Activated naive CD4-positive, alpha-beta T cell treated with anti-CD3 and anti-CD28 coated beads for 36 hours (primary cell): ENCODE data around the gene BCO2. TPM values are rescaled to one million over a fixed set of nuclear protein-coding genes. Genes with fewer than 3 reads are reported as not detected.
"Not testable (repeated sequence)": the region's sequence is repeated elsewhere in the genome, so short reads cannot be mapped to it uniquely, and the experiment has no call there.

Experiments used
- CTCF ChIA-PET: fragments of 350-600 bp; sonication (Branson Sonifier 250); formaldehyde crosslinking; loops from one replicate; lab custom pipeline; 2021; ENCODE audit warnings: antibody characterized with exemption; lab: Charles Lee
- DNase-seq: peaks from one replicate; pipeline ENCODE4 v3.0.0-alpha.2; 2020
- H3K27ac Mint-ChIP-seq: one replicate; pipeline ENCODE4 v1.8.0; 2021; ENCODE audit warnings: mild to moderate bottlenecking, mixed read lengths
- H3K27me3 Mint-ChIP-seq: one replicate; pipeline ENCODE4 v1.8.0; 2021; ENCODE audit warnings: low read depth, mixed read lengths
- H3K36me3 Mint-ChIP-seq: one replicate; pipeline ENCODE4 v1.8.0; 2021; ENCODE audit warnings: low read depth, mixed read lengths
- H3K4me1 Mint-ChIP-seq: one replicate; pipeline ENCODE4 v1.8.0; 2021; ENCODE audit warnings: low read depth, mixed read lengths
- H3K4me3 Mint-ChIP-seq: one replicate; pipeline ENCODE4 v1.8.0; 2021; ENCODE audit warnings: mild to moderate bottlenecking, moderate library complexity, mixed read lengths
- H3K9me3 Mint-ChIP-seq: one replicate; pipeline ENCODE4 v1.8.0; 2021; ENCODE audit warnings: mixed read lengths
- intact Hi-C: fragments of 100-400 bp; cut with micrococcal nuclease; formaldehyde crosslinking; loops from one replicate; pipeline ENCODE4 v1.15.1; 2023
- total RNA-seq, 2 experiments: library from RNA; stranded (reverse); gene quantifications; one replicate each; pipeline ENCODE4 v1.2.3, GENCODE V29; 2021

Gene BCO2
- total RNA-seq, 2 experiments from 2014 or later = 0.30 to 0.45 TPM

GRCh38 chr11:112199101-112199500, 23.8 kb downstream of the BCO2 start:
- intact Hi-C loops, H3K9me3 Mint-ChIP-seq: not testable (repeated sequence)

GRCh38 chr11:112200252-112200651, 24.9 kb downstream of the BCO2 start:
- no peak overlapping the region for H3K4me3 Mint-ChIP-seq
- peaks cover 1% of the 10 kb centered on the region for H3K36me3 Mint-ChIP-seq
- no peaks in the 10 kb centered on the region for H3K4me1 Mint-ChIP-seq
- intact Hi-C loops = no loop called here
- CTCF ChIA-PET = interaction anchor here (0.7 to 0.8 kb wide), 2 partner anchors 16 to 80 kb away, joined by 3 to 6 read pairs; no protein-coding TSS in a partner anchor
- DNase-seq = no peak
- H3K27ac Mint-ChIP-seq = no peak overlapping the region
- H3K27me3 Mint-ChIP-seq = no peaks in the 10 kb centered on the region
- H3K9me3 Mint-ChIP-seq = no peaks in the 10 kb centered on the region

More at GRCh38 chr11:112199101-112199500, 23.8 kb downstream of the BCO2 start:
- H3K36me3 Mint-ChIP-seq, H3K27ac Mint-ChIP-seq, H3K27me3 Mint-ChIP-seq, DNase-seq, H3K4me3 Mint-ChIP-seq, H3K4me1 Mint-ChIP-seq: not testable (repeated sequence)
- CTCF ChIA-PET = interaction anchor here (0.6 to 0.7 kb wide), 2 partner anchors 11 to 957 kb away, joined by 3 to 4 read pairs; no protein-coding TSS in a partner anchor

- H3K4me3 Mint-ChIP-seq = no peak overlapping the region
- H3K27ac Mint-ChIP-seq = no peak overlapping the region
These were observed 30.8 kb downstream of the BCO2 start for GRCh38 chr11:112206071-112206470.

GRCh38 chr11:112210890-112211289, 35.6 kb downstream of the BCO2 start:
- intact Hi-C loops = no loop called here
- no peak for DNase-seq
- Mint-ChIP-seq H3K4me3 (no peak overlapping the region), H3K4me1 (peaks cover 5% of the 10 kb centered on the region), H3K27me3 (peaks cover 2% of the 10 kb centered on the region), H3K36me3 (no peaks in the 10 kb centered on the region), H3K9me3 (no peaks in the 10 kb centered on the region), H3K27ac (no peak overlapping the region)
- CTCF ChIA-PET = no interaction called here

More at GRCh38 chr11:112206071-112206470, 30.8 kb downstream of the BCO2 start:
- Mint-ChIP-seq H3K9me3 (no peaks in the 10 kb centered on the region), H3K36me3 (no peaks in the 10 kb centered on the region), H3K27me3 (peaks cover 2% of the 10 kb centered on the region), H3K4me1 (no peaks in the 10 kb centered on the region)
- CTCF ChIA-PET = interaction anchor here (0.6 kb wide), 1 partner anchor 602 kb away, joined by 3 read pairs; no protein-coding TSS in a partner anchor
- no peak for DNase-seq
- intact Hi-C loops = no loop called here

- no peaks in the 10 kb centered on the region for H3K36me3 Mint-ChIP-seq
- intact Hi-C loops = no loop called here
- H3K4me3 Mint-ChIP-seq = no peak overlapping the region
- H3K9me3 Mint-ChIP-seq = no peaks in the 10 kb centered on the region
- H3K4me1 Mint-ChIP-seq = peaks cover 5% of the 10 kb centered on the region
- no peak overlapping the region for H3K27ac Mint-ChIP-seq
- H3K27me3 Mint-ChIP-seq = peaks cover 2% of the 10 kb centered on the region
- CTCF ChIA-PET = interaction anchor here (0.7 kb wide), 1 partner anchor 624 kb away, joined by 3 read pairs; no protein-coding TSS in a partner anchor
- no peak for DNase-seq
These were observed 36.2 kb downstream of the BCO2 start for GRCh38 chr11:112211536-112211935.

GRCh38 chr11:112212290-112212689, 37.0 kb downstream of the BCO2 start:
- no peak overlapping the region for H3K4me3 Mint-ChIP-seq
- H3K9me3 Mint-ChIP-seq = no peaks in the 10 kb centered on the region
- intact Hi-C loops = no loop called here
- peaks cover 5% of the 10 kb centered on the region for H3K4me1 Mint-ChIP-seq
- H3K36me3 Mint-ChIP-seq = no peaks in the 10 kb centered on the region
- H3K27me3 Mint-ChIP-seq = no peaks in the 10 kb centered on the region
- CTCF ChIA-PET = interaction anchor here (0.6 kb wide), 2 partner anchors 46 to 67 kb away, joined by 4 read pairs; no protein-coding TSS in a partner anchor
- DNase-seq = no peak
- no peak overlapping the region for H3K27ac Mint-ChIP-seq

- Mint-ChIP-seq H3K36me3 (no peaks in the 10 kb centered on the region), H3K4me1 (peaks cover 5% of the 10 kb centered on the region), H3K4me3 (no peak overlapping the region), H3K9me3 (no peaks in the 10 kb centered on the region), H3K27me3 (no peaks in the 10 kb centered on the region), H3K27ac (no peak overlapping the region)
- intact Hi-C loops = no loop called here
- DNase-seq = no peak
- CTCF ChIA-PET = interaction anchor here (0.6 kb wide), 1 partner anchor 46 kb away, joined by 4 read pairs; no protein-coding TSS in a partner anchor
These were observed 37.4 kb downstream of the BCO2 start for GRCh38 chr11:112212710-112213109.

GRCh38 chr11:112213753-112214152, 38.4 kb downstream of the BCO2 start:
- Mint-ChIP-seq H3K36me3 (no peaks in the 10 kb centered on the region), H3K4me3 (no peak overlapping the region), H3K27me3 (no peaks in the 10 kb centered on the region), H3K27ac (no peak overlapping the region), H3K9me3 (no peaks in the 10 kb centered on the region), H3K4me1 (peaks cover 5% of the 10 kb centered on the region)
- CTCF ChIA-PET = interaction anchor here (1.1 to 3.2 kb wide), 2 partner anchors 10 to 67 kb away, joined by 3 to 33 read pairs; no protein-coding TSS in a partner anchor
- intact Hi-C loops = no loop called here
- no peak for DNase-seq

- Mint-ChIP-seq H3K27ac (no peak overlapping the region), H3K4me3 (no peak overlapping the region), H3K9me3 (no peaks in the 10 kb centered on the region), H3K36me3 (no peaks in the 10 kb centered on the region), H3K27me3 (no peaks in the 10 kb centered on the region), H3K4me1 (peaks cover 5% of the 10 kb centered on the region)
- CTCF ChIA-PET = interaction anchor here (0.7 to 3.2 kb wide), 4 partner anchors 65 to 1318 kb away, joined by 3 to 33 read pairs (median 6); no protein-coding TSS in a partner anchor
- DNase-seq = no peak
- intact Hi-C loops = no loop called here
These were observed 40.3 kb downstream of the BCO2 start for GRCh38 chr11:112215621-112216020.

GRCh38 chr11:112216561-112217105, 41.3 kb downstream of the BCO2 start:
- Mint-ChIP-seq H3K4me1 (peaks cover 1% of the 10 kb centered on the region), H3K36me3 (no peaks in the 10 kb centered on the region), H3K27me3 (no peaks in the 10 kb centered on the region), H3K4me3 (no peak overlapping the region), H3K9me3 (no peaks in the 10 kb centered on the region), H3K27ac (no peak overlapping the region)
- intact Hi-C loops = no loop called here
- no peak for DNase-seq
- CTCF ChIA-PET = interaction anchor here (0.5 to 12.5 kb wide), 4 partner anchors 14 to 284 kb away, joined by 3 to 212 read pairs (median 18); no protein-coding TSS in a partner anchor

GRCh38 chr11:112219476-112220232, 44.3 kb downstream of the BCO2 start:
- no peak overlapping the region for H3K4me3 Mint-ChIP-seq
- H3K36me3 Mint-ChIP-seq = no peaks in the 10 kb centered on the region
- CTCF ChIA-PET = interaction anchor here (0.6 to 12.5 kb wide), 24 partner anchors 10 to 1064 kb away, joined by 3 to 212 read pairs (median 3); no protein-coding TSS in a partner anchor
- H3K9me3 Mint-ChIP-seq = no peaks in the 10 kb centered on the region
- H3K4me1 Mint-ChIP-seq = no peaks in the 10 kb centered on the region
- H3K27ac Mint-ChIP-seq = no peak overlapping the region
- H3K27me3 Mint-ChIP-seq = no peaks in the 10 kb centered on the region
- DNase-seq = peak; percentile 48
- intact Hi-C loops = loop anchor here (1.0 to 2.0 kb wide), 4 partner anchors 61 to 1313 kb away; no protein-coding TSS in a partner anchor

GRCh38 chr11:112221274-112221835, 46.0 kb downstream of the BCO2 start:
- Mint-ChIP-seq H3K27me3 (no peaks in the 10 kb centered on the region), H3K27ac (no peak overlapping the region), H3K9me3 (no peaks in the 10 kb centered on the region), H3K36me3 (no peaks in the 10 kb centered on the region), H3K4me3 (no peak overlapping the region), H3K4me1 (peaks cover 1% of the 10 kb centered on the region)
- intact Hi-C loops = no loop called here
- DNase-seq = no peak
- CTCF ChIA-PET = interaction anchor here (0.7 to 12.5 kb wide), 7 partner anchors 10 to 368 kb away, joined by 3 to 212 read pairs (median 4); no protein-coding TSS in a partner anchor
